Measurements from ENCODE around the gene CD82. TPM values are rescaled to one million over a fixed set of nuclear protein-coding genes. Genes with fewer than 3 reads are reported as not detected.

The CD82 gene
- polyA plus RNA-seq, 4 donors = 13.1 to 21.6 (median 20.8) TPM

- DNase-seq (ENCODE audit: low read depth in 4 of 4, low spot score in 2 of 4) = no peak
Observed at GRCh38 chr11:44574610-44575287, 9.3 kb downstream of the CD82 start.

- DNase-seq (ENCODE audit: low read depth in 4 of 4, low spot score in 2 of 4) = no peak
Observed at GRCh38 chr11:44575288-44575672, 9.8 kb downstream of the CD82 start.

- DNase-seq (ENCODE audit: low read depth in 4 of 4, low spot score in 2 of 4) = no peak
Observed at GRCh38 chr11:44575962-44576361, 10.5 kb downstream of the CD82 start.

- DNase-seq (ENCODE audit: low read depth in 4 of 4, low spot score in 2 of 4) = no peak
Observed at GRCh38 chr11:44576656-44577055, 11.2 kb downstream of the CD82 start.

- no peak for DNase-seq (ENCODE audit: low read depth in 4 of 4, low spot score in 2 of 4)
Observed at GRCh38 chr11:44577231-44577830, 11.9 kb downstream of the CD82 start.

- no peak for DNase-seq (ENCODE audit: low read depth in 4 of 4, low spot score in 2 of 4)
Observed at GRCh38 chr11:44578279-44578678, 12.8 kb downstream of the CD82 start.

GRCh38 chr11:44579302-44579761 lies 13.9 kb downstream of the CD82 start:
- DNase-seq (ENCODE audit: low read depth in 4 of 4, low spot score in 2 of 4) = no peak

- DNase-seq (ENCODE audit: low read depth in 4 of 4, low spot score in 2 of 4) = no peak
Observed at GRCh38 chr11:44580701-44581100, 15.2 kb downstream of the CD82 start.

- DNase-seq (ENCODE audit: low read depth in 4 of 4, low spot score in 2 of 4) = no peak
Observed at GRCh38 chr11:44581246-44581645, 15.8 kb downstream of the CD82 start.

- no peak for DNase-seq (ENCODE audit: low read depth in 4 of 4, low spot score in 2 of 4)
Observed at GRCh38 chr11:44582641-44583352, 17.3 kb downstream of the CD82 start.

- DNase-seq (ENCODE audit: low read depth in 4 of 4, low spot score in 2 of 4) = no peak
Observed at GRCh38 chr11:44583353-44583669, 17.8 kb downstream of the CD82 start.

GRCh38 chr11:44585421-44585820 lies 20.0 kb downstream of the CD82 start:
- DNase-seq (ENCODE audit: low read depth in 4 of 4, low spot score in 2 of 4) = no peak

- DNase-seq (ENCODE audit: low read depth in 4 of 4, low spot score in 2 of 4) = no peak
Observed at GRCh38 chr11:44589301-44589700, 23.8 kb downstream of the CD82 start.

GRCh38 chr11:44590769-44591168 lies 25.3 kb downstream of the CD82 start:
- no peak for DNase-seq (ENCODE audit: low read depth in 4 of 4, low spot score in 2 of 4)

GRCh38 chr11:44591557-44591956 lies 26.1 kb downstream of the CD82 start:
- no peak for DNase-seq (ENCODE audit: low read depth in 4 of 4, low spot score in 2 of 4)

- DNase-seq (ENCODE audit: low read depth in 4 of 4, low spot score in 2 of 4) = no peak
Observed at GRCh38 chr11:44592125-44592940, 26.9 kb downstream of the CD82 start.

GRCh38 chr11:44593251-44593650 lies 27.8 kb downstream of the CD82 start:
- no peak for DNase-seq (ENCODE audit: low read depth in 4 of 4, low spot score in 2 of 4)

- DNase-seq (ENCODE audit: low read depth in 4 of 4, low spot score in 2 of 4) = no peak
Observed at GRCh38 chr11:44595006-44595405, 29.5 kb downstream of the CD82 start.

- no peak for DNase-seq (ENCODE audit: low read depth in 4 of 4, low spot score in 2 of 4)
Observed at GRCh38 chr11:44595964-44596381, 30.5 kb downstream of the CD82 start.

- DNase-seq (ENCODE audit: low read depth in 4 of 4, low spot score in 2 of 4) = no peak
Observed at GRCh38 chr11:44596525-44597276, 31.2 kb downstream of the CD82 start.
